Measurements from ENCODE around the gene GXYLT1. TPM values are rescaled to one million over a fixed set of nuclear protein-coding genes. Genes with fewer than 3 reads are reported as not detected.

Gene GXYLT1
- total RNA-seq, 2 donors from 2014 or later = 5.6 to 9.6 TPM

GRCh38 chr12:42141981-42142606 lies 2.6 kb downstream of the GXYLT1 start:
- H3K9me3 ChIP-seq = no peaks in the 10 kb centered on the region
- H3K27me3 ChIP-seq = no peaks in the 10 kb centered on the region
- H3K4me1 ChIP-seq = peaks cover 26% of the 10 kb centered on the region
- TF ChIP-seq CTCF (IDR thresholded peaks at IDR 0.05) = no peak
- no peak for TF ChIP-seq POLR2A (IDR thresholded peaks at IDR 0.05)
- no peak overlapping the region for H3K4me3 ChIP-seq
- H3K36me3 ChIP-seq (replicated peaks in 1 of 2; ENCODE audit: insufficient read depth in 1 of 2, low read depth in 2 of 2) = no peaks in the 10 kb centered on the region
- WGBS, 2 donors = 79 to 82% methylated on average over 3 of the region's 3 CpGs
- ATAC-seq (no peak), DNase-seq (no peak)
- intact Hi-C loops (cut with DNase I) = no loop called here
- H3K27ac ChIP-seq = no peak overlapping the region

GRCh38 chr12:42140901-42141300 lies 3.8 kb downstream of the GXYLT1 start:
- H3K27ac ChIP-seq = no peak overlapping the region
- intact Hi-C loops (cut with DNase I) = no loop called here
- WGBS, 2 donors = 34 to 41% methylated on average over 3 of the region's 3 CpGs
- H3K9me3 ChIP-seq = no peaks in the 10 kb centered on the region
- ATAC-seq = no peak
- no peaks in the 10 kb centered on the region for H3K27me3 ChIP-seq
- TF ChIP-seq CTCF (IDR thresholded peaks at IDR 0.05) (no peak), POLR2A (IDR thresholded peaks at IDR 0.05) (no peak)
- no peak overlapping the region for H3K4me3 ChIP-seq
- no peaks in the 10 kb centered on the region for H3K36me3 ChIP-seq (replicated peaks in 1 of 2; ENCODE audit: insufficient read depth in 1 of 2, low read depth in 2 of 2)
- H3K4me1 ChIP-seq = peaks cover 26% of the 10 kb centered on the region
- DNase-seq = no peak

GRCh38 chr12:42135259-42135814 lies 9.3 kb downstream of the GXYLT1 start:
- Histone ChIP-seq H3K4me3 (no peak overlapping the region), H3K9me3 (no peaks in the 10 kb centered on the region), H3K36me3 (replicated peaks in 1 of 2; ENCODE audit: insufficient read depth in 1 of 2, low read depth in 2 of 2) (no peaks in the 10 kb centered on the region), H3K27me3 (no peaks in the 10 kb centered on the region), H3K4me1 (peaks cover 10% of the 10 kb centered on the region), H3K27ac (no peak overlapping the region)
- no peak for DNase-seq
- TF ChIP-seq POLR2A (IDR thresholded peaks at IDR 0.05) (no peak), CTCF (IDR thresholded peaks at IDR 0.05) (no peak)
- 89 to 91% methylated on average over 3 of the region's 3 CpGs for WGBS, 2 donors
- no peak for ATAC-seq
- intact Hi-C loops (cut with DNase I) = no loop called here

GRCh38 chr12:42130672-42131402 lies 13.8 kb downstream of the GXYLT1 start:
- H3K27me3 ChIP-seq = no peaks in the 10 kb centered on the region
- H3K4me3 ChIP-seq = no peak overlapping the region
- H3K36me3 ChIP-seq (replicated peaks in 1 of 2; ENCODE audit: insufficient read depth in 1 of 2, low read depth in 2 of 2) = no peaks in the 10 kb centered on the region
- TF ChIP-seq CTCF (IDR thresholded peaks at IDR 0.05) = no peak
- no peak for TF ChIP-seq POLR2A (IDR thresholded peaks at IDR 0.05)
- intact Hi-C loops (cut with DNase I) = loop anchor here (5.0 kb wide), 1 partner anchor 196 kb away; the partner anchor contains the start of genes PPHLN1 and ZCRB1
- DNase-seq = peak in 3 of 4 donors; percentile 22 to 38 (median 37)
- ATAC-seq = peak; percentile 58
- no peak overlapping the region for H3K27ac ChIP-seq
- WGBS, 2 donors = 16 to 25% methylated on average over 4 of the region's 4 CpGs
- H3K9me3 ChIP-seq = no peaks in the 10 kb centered on the region
- H3K4me1 ChIP-seq = peaks cover 9% of the 10 kb centered on the region

Data from body of pancreas (tissue), 4 donors.